HEK293 (cell line): ENCODE results near the gene LAMA4.
"Not testable (repeated sequence)": the region's sequence is repeated elsewhere in the genome, so short reads cannot be mapped to it uniquely, and the experiment has no call there.

ENCODE experiments used
- CTCF ChIA-PET: fragments of 350-600 bp; formaldehyde crosslinking; extraction: SDS; loops from one replicate; lab custom pipeline; 2021; ENCODE audit warnings: antibody characterized with exemption; lab: Yijun Ruan, JAX
- POLR2A ChIA-PET: fragments of 300-600 bp; formaldehyde crosslinking; extraction: SDS; loops from one replicate; lab custom pipeline; 2020; ENCODE audit warnings: antibody characterized with exemption, inconsistent platforms; lab: Yijun Ruan, JAX
- H3K27ac ChIP-seq: fragments of 200-500 bp; sonication (Bioruptor generic); 2 replicates; pipeline ENCODE4 v1.5.1; 2014; ENCODE audit warnings: low read depth, low read length, control low read depth, inconsistent platforms; ENCODE audit errors: extremely low read depth
- H3K36me3 ChIP-seq, 2 experiments: fragments of 200-500 bp in 1 of 2; sonication (Bioruptor generic) in 1 of 2; 1 replicate in 1 of 2; 2 replicates in 1 of 2; pipeline ENCODE4 v1.5.1; 2014 to 2017; ENCODE audit warnings: inconsistent platforms in 2 of 2, low read length in 2 of 2; ENCODE audit not compliant: control insufficient read depth in 2 of 2, insufficient read depth in 1 of 2
- H3K4me1 ChIP-seq: fragments of 200-500 bp; sonication (Bioruptor generic); 2 replicates; pipeline ENCODE4 v1.5.1; 2014; ENCODE audit warnings: mild to moderate bottlenecking, low read length, inconsistent platforms; ENCODE audit not compliant: control insufficient read depth, insufficient read depth
- H3K4me3 ChIP-seq: 2 replicates; pipeline ENCODE4 v1.5.1; 2011; ENCODE audit warnings: low read depth, mild to moderate bottlenecking, control low read depth, low read length, moderate library complexity
- H3K9me3 ChIP-seq: fragments of 200-500 bp; sonication (Bioruptor generic); 2 replicates; pipeline ENCODE4 v1.5.1; 2014; ENCODE audit warnings: low read depth, low read length, inconsistent platforms; ENCODE audit not compliant: control insufficient read depth, insufficient read depth
- EGR2 ChIP-seq: fragments of 450-650 bp; formaldehyde crosslinking; IDR thresholded peaks from 2 replicates; pipeline ENCODE4 v1.5.1; 2016; ENCODE audit warnings: low read depth, missing biosample characterization, missing genetic modification characterization
- GFI1B ChIP-seq: fragments of 450-650 bp; formaldehyde crosslinking; IDR thresholded peaks from 2 replicates; pipeline ENCODE4 v1.5.1; 2016; ENCODE audit warnings: missing biosample characterization, missing genetic modification characterization
- MZF1 ChIP-seq: fragments of 450-650 bp; formaldehyde crosslinking; IDR thresholded peaks from 2 replicates; pipeline ENCODE4 v1.5.1; 2017; ENCODE audit warnings: missing biosample characterization, missing genetic modification characterization, borderline replicate concordance
- SP7 ChIP-seq: fragments of 450-650 bp; formaldehyde crosslinking; IDR thresholded peaks from 2 replicates; pipeline ENCODE4 v1.5.1; 2016; ENCODE audit warnings: missing biosample characterization, missing genetic modification characterization
- TRIM28 ChIP-seq: IDR thresholded peaks from 2 replicates; pipeline ENCODE4 v1.6.1; 2011; ENCODE audit warnings: low read length, control low read depth, borderline replicate concordance
- ZBTB1 ChIP-seq: fragments of 450-650 bp; formaldehyde crosslinking; IDR thresholded peaks from 2 replicates; pipeline ENCODE4 v1.5.1; 2016; ENCODE audit warnings: missing biosample characterization, missing genetic modification characterization
- ZBTB17 ChIP-seq: fragments of 450-650 bp; formaldehyde crosslinking; IDR thresholded peaks from 2 replicates; pipeline ENCODE4 v1.5.1; 2016; ENCODE audit warnings: missing biosample characterization, missing genetic modification characterization
- ZBTB20 ChIP-seq: fragments of 450-650 bp; formaldehyde crosslinking; IDR thresholded peaks from 2 replicates; pipeline ENCODE4 v1.5.1; 2016; ENCODE audit warnings: missing biosample characterization, missing genetic modification characterization
- ZFHX2 ChIP-seq: fragments of 450-650 bp; formaldehyde crosslinking; conservative IDR thresholded peaks from 2 replicates; pipeline ENCODE4 v1.5.1; 2016; ENCODE audit warnings: missing biosample characterization, missing genetic modification characterization
- ZIC2 ChIP-seq: fragments of 450-650 bp; formaldehyde crosslinking; IDR thresholded peaks from 2 replicates; pipeline ENCODE4 v1.5.1; 2016; ENCODE audit warnings: missing biosample characterization, missing genetic modification characterization
- ZNF146 ChIP-seq: fragments of 450-650 bp; formaldehyde crosslinking; IDR thresholded peaks from 2 replicates; pipeline ENCODE4 v1.5.1; 2016; ENCODE audit warnings: missing biosample characterization, missing genetic modification characterization
- ZNF184 ChIP-seq: fragments of 450-650 bp; IDR thresholded peaks from 2 replicates; pipeline ENCODE4 v1.5.1; 2018; ENCODE audit warnings: missing biosample characterization, mild to moderate bottlenecking, missing genetic modification characterization
- ZNF211 ChIP-seq: fragments of 450-650 bp; formaldehyde crosslinking; IDR thresholded peaks from 2 replicates; pipeline ENCODE4 v1.5.1; 2016; ENCODE audit warnings: low read depth, missing biosample characterization, missing genetic modification characterization
- ZNF23 ChIP-seq: fragments of 450-650 bp; formaldehyde crosslinking; IDR thresholded peaks from 2 replicates; pipeline ENCODE4 v1.5.1; 2016; ENCODE audit warnings: missing biosample characterization, missing genetic modification characterization, borderline replicate concordance
- ZNF239 ChIP-seq: fragments of 450-650 bp; formaldehyde crosslinking; IDR thresholded peaks from 2 replicates; pipeline ENCODE4 v1.5.1; 2016; ENCODE audit warnings: missing biosample characterization, missing genetic modification characterization
- ZNF274 ChIP-seq, 2 experiments: fragments of 200-500 bp in 1 of 2; fragments of 450-650 bp in 1 of 2; sonication (Bioruptor generic) in 1 of 2; formaldehyde crosslinking in 1 of 2; IDR thresholded peaks; 2 replicates each; pipeline versions ENCODE4 v1.5.1 to v1.6.1; 2014 to 2016; ENCODE audit warnings: borderline replicate concordance in 1 of 2, inconsistent platforms in 1 of 2, low read length in 1 of 2, missing biosample characterization in 1 of 2, missing genetic modification characterization in 1 of 2
- ZNF626 ChIP-seq: fragments of 450-650 bp; sonication (Bioruptor Pico); formaldehyde crosslinking; IDR thresholded peaks from 2 replicates; pipeline ENCODE4 v1.5.1; 2018; ENCODE audit warnings: missing biosample characterization, missing genetic modification characterization, inconsistent platforms
- ZNF76 ChIP-seq: fragments of 450-650 bp; formaldehyde crosslinking; IDR thresholded peaks from 2 replicates; pipeline ENCODE4; 2016; ENCODE audit warnings: low read depth, missing biosample characterization, missing genetic modification characterization, borderline replicate concordance
- ZNF837 ChIP-seq: fragments of 450-650 bp; formaldehyde crosslinking; IDR thresholded peaks from 2 replicates; pipeline ENCODE4 v1.5.1; 2016; ENCODE audit warnings: missing biosample characterization, missing genetic modification characterization
- TF ChIP-seq, protein P1 (sequence below): fragments of 450-650 bp; formaldehyde crosslinking; conservative IDR thresholded peaks from 2 replicates; pipeline ENCODE4 v1.5.1; 2016; ENCODE audit warnings: low read depth, missing biosample characterization, missing genetic modification characterization
- TF ChIP-seq, protein P2 (sequence below): fragments of 450-650 bp; formaldehyde crosslinking; IDR thresholded peaks from 2 replicates; pipeline ENCODE4 v1.5.1; 2016; ENCODE audit warnings: missing biosample characterization, missing genetic modification characterization
- TF ChIP-seq, protein P3 (sequence below): fragments of 450-650 bp; formaldehyde crosslinking; IDR thresholded peaks from 2 replicates; pipeline ENCODE4 v1.5.1; 2017; ENCODE audit warnings: missing biosample characterization, missing genetic modification characterization
- TF ChIP-seq, protein P4 (sequence below): fragments of 450-650 bp; formaldehyde crosslinking; IDR thresholded peaks from 2 replicates; pipeline ENCODE4 v1.5.1; 2017; ENCODE audit warnings: missing biosample characterization, missing genetic modification characterization

LAMA4 gene

DNA sequence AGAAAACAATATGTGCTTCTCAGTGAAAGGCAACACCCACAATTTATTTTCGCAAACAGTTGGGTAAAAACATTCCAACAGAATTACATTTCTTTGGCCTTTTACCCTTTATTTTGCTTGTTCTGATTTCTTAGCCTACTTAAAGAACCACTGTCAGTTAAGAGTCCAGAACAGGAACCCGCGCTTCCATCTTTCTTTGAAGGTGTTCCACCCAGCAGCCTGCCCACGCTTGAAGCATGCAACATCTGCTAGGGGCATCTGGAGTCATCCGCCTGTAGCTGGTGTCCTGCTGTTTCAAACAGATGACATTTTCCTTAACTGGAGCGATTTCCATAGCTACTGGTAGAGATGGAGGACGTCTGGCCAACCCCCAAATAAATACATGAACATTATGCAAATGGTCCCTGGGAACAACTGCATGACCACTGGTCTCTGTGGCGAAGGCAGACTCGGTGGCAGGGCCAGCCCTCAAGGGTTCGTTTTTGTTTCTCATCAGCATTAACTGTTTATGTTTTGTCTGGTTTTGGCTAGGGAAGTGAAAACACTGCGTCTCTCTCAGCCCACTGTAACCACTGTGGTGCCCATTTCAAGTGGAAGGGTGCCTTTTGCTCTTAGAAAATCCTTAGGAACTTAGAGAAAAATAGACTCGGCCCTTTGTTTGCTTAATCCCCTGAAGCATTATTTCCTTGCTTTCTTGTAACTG, 51.6 kb downstream of the LAMA4 start:
- TF ChIP-seq ZIC2 (tag by site-specific recombination) (peak; percentile 22; the same call in 1 of the 2 replicates), ZNF239 (no peak), ZBTB20 (tag by site-specific recombination) (no peak), TRIM28 (peak; percentile 72), SP7 (tag by site-specific recombination) (no peak), GFI1B (no peak), ZNF626 (tag by site-specific recombination) (no peak), ZNF76 (tag by site-specific recombination) (no peak), ZBTB1 (no peak)
- TF ChIP-seq, protein P1, sequence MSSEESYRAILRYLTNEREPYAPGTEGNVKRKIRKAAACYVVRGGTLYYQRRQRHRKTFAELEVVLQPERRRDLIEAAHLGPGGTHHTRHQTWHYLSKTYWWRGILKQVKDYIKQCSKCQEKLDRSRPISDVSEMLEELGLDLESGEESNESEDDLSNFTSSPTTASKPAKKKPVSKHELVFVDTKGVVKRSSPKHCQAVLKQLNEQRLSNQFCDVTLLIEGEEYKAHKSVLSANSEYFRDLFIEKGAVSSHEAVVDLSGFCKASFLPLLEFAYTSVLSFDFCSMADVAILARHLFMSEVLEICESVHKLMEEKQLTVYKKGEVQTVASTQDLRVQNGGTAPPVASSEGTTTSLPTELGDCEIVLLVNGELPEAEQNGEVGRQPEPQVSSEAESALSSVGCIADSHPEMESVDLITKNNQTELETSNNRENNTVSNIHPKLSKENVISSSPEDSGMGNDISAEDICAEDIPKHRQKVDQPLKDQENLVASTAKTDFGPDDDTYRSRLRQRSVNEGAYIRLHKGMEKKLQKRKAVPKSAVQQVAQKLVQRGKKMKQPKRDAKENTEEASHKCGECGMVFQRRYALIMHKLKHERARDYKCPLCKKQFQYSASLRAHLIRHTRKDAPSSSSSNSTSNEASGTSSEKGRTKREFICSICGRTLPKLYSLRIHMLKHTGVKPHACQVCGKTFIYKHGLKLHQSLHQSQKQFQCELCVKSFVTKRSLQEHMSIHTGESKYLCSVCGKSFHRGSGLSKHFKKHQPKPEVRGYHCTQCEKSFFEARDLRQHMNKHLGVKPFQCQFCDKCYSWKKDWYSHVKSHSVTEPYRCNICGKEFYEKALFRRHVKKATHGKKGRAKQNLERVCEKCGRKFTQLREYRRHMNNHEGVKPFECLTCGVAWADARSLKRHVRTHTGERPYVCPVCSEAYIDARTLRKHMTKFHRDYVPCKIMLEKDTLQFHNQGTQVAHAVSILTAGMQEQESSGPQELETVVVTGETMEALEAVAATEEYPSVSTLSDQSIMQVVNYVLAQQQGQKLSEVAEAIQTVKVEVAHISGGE (tag by site-specific recombination), result no peak
- Histone ChIP-seq H3K36me3 (no peaks in the 10 kb centered on the region), H3K9me3 (no peaks in the 10 kb centered on the region), H3K4me3 (no peak overlapping the region), H3K27ac (peak overlapping the region; percentile 71), H3K4me1 (peaks cover 36% of the 10 kb centered on the region)
- ChIA-PET CTCF (interaction anchor here (0.6 kb wide), 1 partner anchor 90 kb away, joined by 3 read pairs; no protein-coding TSS in a partner anchor), POLR2A (interaction anchor here (0.6 kb wide), 1 partner anchor 1620 kb away, joined by 4 read pairs; no protein-coding TSS in a partner anchor)

DNA sequence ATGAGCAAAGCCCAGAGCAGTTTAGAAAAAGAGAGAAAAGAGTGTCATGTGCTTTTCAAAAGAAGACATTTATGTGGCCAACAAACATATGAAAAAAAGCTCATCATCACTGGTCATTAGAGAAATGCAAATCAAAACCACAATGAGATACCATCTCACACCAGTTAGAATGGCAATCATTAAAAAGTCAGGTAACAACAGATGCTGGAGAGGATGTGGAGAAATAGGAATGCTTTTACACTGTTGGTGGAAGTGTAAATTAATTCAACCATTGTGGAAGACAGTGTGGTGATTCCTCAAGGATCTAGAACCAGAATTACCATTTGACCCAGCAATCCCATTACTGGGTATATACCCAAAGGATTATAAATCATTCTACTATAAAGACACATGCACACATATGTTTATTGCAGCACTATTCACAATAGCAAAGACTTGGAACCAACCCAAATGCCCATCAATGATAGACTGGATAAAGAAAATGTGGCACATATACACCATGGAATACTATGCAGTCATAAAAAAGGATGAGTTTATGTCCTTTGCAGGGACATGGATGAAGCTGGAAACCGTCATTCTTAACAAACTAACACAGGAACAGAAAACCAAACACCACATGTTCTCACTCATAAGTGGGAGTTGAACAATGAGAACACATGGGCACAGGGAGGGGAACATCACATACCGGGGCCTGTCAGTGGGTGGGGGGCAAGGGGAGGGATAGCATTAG, 54.0 kb downstream of the LAMA4 start:
- H3K36me3 ChIP-seq, H3K9me3 ChIP-seq, H3K4me3 ChIP-seq, POLR2A ChIA-PET, H3K27ac ChIP-seq: not testable (repeated sequence)
- CTCF ChIA-PET, result interaction anchor here (0.7 to 1.8 kb wide), 3 partner anchors 12 to 89 kb away, joined by 3 to 4 read pairs (median 3); no protein-coding TSS in a partner anchor
- TF ChIP-seq, protein P2, sequence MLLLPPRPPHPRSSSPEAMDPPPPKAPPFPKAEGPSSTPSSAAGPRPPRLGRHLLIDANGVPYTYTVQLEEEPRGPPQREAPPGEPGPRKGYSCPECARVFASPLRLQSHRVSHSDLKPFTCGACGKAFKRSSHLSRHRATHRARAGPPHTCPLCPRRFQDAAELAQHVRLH (tag by site-specific recombination), result 0 out of 2 replicates have a peak, but pooled peaks have one; percentile 78
- peak; percentile 96 for TF ChIP-seq ZNF146
- TF ChIP-seq ZNF184, result peak; percentile 98
- H3K4me1 ChIP-seq, result peaks cover 33% of the 10 kb centered on the region

DNA sequence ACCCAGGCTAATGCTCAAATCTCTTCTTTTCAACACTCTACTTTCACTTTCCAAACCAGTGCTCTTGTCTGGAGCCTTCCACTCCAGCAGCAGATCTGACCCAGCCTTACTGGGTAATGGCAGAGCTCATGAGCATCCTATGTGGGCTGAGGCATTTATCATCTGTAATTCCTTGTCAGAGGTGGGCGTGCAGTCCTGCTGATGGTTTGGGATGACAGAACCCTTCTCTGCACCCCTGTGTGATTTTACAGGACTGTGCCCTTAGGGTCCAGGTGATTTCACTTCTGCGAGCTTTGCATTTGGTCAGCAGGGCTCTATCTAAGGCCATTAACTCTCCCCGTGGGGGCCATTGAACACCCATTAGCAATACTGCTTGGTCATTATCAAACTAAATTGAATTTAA, 55.4 kb downstream of the LAMA4 start:
- CTCF ChIA-PET, result interaction anchor here (1.0 to 1.8 kb wide), 6 partner anchors 9 to 99 kb away, joined by 3 to 7 read pairs (median 4); no protein-coding TSS in a partner anchor
- Histone ChIP-seq H3K4me1 (peaks cover 20% of the 10 kb centered on the region), H3K36me3 (no peaks in the 10 kb centered on the region), H3K9me3 (no peaks in the 10 kb centered on the region), H3K27ac (no peak overlapping the region), H3K4me3 (no peak overlapping the region)
- POLR2A ChIA-PET, result no interaction called here
- TF ChIP-seq ZBTB17 (tag by site-specific recombination), result peak; percentile 52
- TF ChIP-seq, protein P3, sequence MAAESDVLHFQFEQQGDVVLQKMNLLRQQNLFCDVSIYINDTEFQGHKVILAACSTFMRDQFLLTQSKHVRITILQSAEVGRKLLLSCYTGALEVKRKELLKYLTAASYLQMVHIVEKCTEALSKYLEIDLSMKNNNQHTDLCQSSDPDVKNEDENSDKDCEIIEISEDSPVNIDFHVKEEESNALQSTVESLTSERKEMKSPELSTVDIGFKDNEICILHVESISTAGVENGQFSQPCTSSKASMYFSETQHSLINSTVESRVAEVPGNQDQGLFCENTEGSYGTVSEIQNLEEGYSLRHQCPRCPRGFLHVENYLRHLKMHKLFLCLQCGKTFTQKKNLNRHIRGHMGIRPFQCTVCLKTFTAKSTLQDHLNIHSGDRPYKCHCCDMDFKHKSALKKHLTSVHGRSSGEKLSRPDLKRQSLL (tag by site-specific recombination), result no peak
- TF ChIP-seq ZNF837 (tag by site-specific recombination), result no peak
- TF ChIP-seq EGR2, result peak; percentile 72
- TF ChIP-seq ZFHX2 (tag by site-specific recombination), result peak; percentile 93
- no peak for TF ChIP-seq ZBTB20 (tag by site-specific recombination)
- TF ChIP-seq ZNF274 (IDR thresholded peaks at IDR 0.05; ENCODE audit: low read length), result no peak
- TF ChIP-seq ZNF274 (tag by site-specific recombination; IDR thresholded peaks at IDR 0.05; ENCODE audit: borderline replicate concordance), result no peak
- 0 out of 2 replicates have a peak, but pooled peaks have one; percentile 17 for TF ChIP-seq GFI1B
- no peak for TF ChIP-seq ZNF23 (tag by site-specific recombination)
- TF ChIP-seq, protein P4, sequence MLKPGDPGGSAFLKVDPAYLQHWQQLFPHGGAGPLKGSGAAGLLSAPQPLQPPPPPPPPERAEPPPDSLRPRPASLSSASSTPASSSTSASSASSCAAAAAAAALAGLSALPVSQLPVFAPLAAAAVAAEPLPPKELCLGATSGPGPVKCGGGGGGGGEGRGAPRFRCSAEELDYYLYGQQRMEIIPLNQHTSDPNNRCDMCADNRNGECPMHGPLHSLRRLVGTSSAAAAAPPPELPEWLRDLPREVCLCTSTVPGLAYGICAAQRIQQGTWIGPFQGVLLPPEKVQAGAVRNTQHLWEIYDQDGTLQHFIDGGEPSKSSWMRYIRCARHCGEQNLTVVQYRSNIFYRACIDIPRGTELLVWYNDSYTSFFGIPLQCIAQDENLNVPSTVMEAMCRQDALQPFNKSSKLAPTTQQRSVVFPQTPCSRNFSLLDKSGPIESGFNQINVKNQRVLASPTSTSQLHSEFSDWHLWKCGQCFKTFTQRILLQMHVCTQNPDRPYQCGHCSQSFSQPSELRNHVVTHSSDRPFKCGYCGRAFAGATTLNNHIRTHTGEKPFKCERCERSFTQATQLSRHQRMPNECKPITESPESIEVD (tag by site-specific recombination), result no peak
- TF ChIP-seq MZF1 (tag by site-specific recombination), result no peak
- no peak for TF ChIP-seq ZNF211 (tag by site-specific recombination)
